GM18951 (cell line): ENCODE data around the gene TRAK2.

ENCODE experiments used
- POLR2A ChIP-seq: IDR thresholded peaks from 4 replicates; pipeline ENCODE4 v1.6.1; 2011; ENCODE audit warnings: mild to moderate bottlenecking; ENCODE audit not compliant: insufficient read length, insufficient read depth; ENCODE audit errors: extremely low read depth
- in situ Hi-C: fragments of 300-500 bp; cut with MboI; formaldehyde crosslinking; loops from one replicate; pipeline ENCODE4 v1.12.0; 2022; ENCODE audit warnings: low sequenced_read_pairs, mixed read lengths, inconsistent platforms; ENCODE audit not compliant: unreplicated experiment

The TRAK2 gene

GRCh38 chr2:201419057-201419635 is 32.1 kb downstream of the TRAK2 start:
- in situ Hi-C loops: no loop called here

GRCh38 chr2:201415149-201415548 is 36.1 kb downstream of the TRAK2 start:
- in situ Hi-C loops: no loop called here
- TF ChIP-seq POLR2A: no peak

More at GRCh38 chr2:201419057-201419635, 32.1 kb downstream of the TRAK2 start:
- TF ChIP-seq POLR2A: no peak

- in situ Hi-C loops: no loop called here
- no peak for TF ChIP-seq POLR2A
Measured at GRCh38 chr2:201414099-201415023, 36.9 kb downstream of the TRAK2 start.

- in situ Hi-C loops: no loop called here
- no peak for TF ChIP-seq POLR2A
Measured at GRCh38 chr2:201413552-201413951, 37.7 kb downstream of the TRAK2 start.

GRCh38 chr2:201413143-201413542 is 38.1 kb downstream of the TRAK2 start:
- no peak for TF ChIP-seq POLR2A
- in situ Hi-C loops: no loop called here

GRCh38 chr2:201411421-201411820 is 39.8 kb downstream of the TRAK2 start:
- no peak for TF ChIP-seq POLR2A
- in situ Hi-C loops: no loop called here

GRCh38 chr2:201408931-201409330 is 42.3 kb downstream of the TRAK2 start:
- no peak for TF ChIP-seq POLR2A
- in situ Hi-C loops: no loop called here

- no peak for TF ChIP-seq POLR2A
- in situ Hi-C loops: no loop called here
Measured at GRCh38 chr2:201407265-201407664, 44.0 kb downstream of the TRAK2 start.

GRCh38 chr2:201406077-201406662 is 45.1 kb downstream of the TRAK2 start:
- in situ Hi-C loops: no loop called here
- no peak for TF ChIP-seq POLR2A

GRCh38 chr2:201404699-201405280 is 46.5 kb downstream of the TRAK2 start:
- TF ChIP-seq POLR2A: no peak
- in situ Hi-C loops: no loop called here

- TF ChIP-seq POLR2A: no peak
- in situ Hi-C loops: no loop called here
Measured at GRCh38 chr2:201403880-201404279, 47.4 kb downstream of the TRAK2 start.

- TF ChIP-seq POLR2A: no peak
- in situ Hi-C loops: no loop called here
Measured at GRCh38 chr2:201402651-201403562, 48.4 kb downstream of the TRAK2 start.
